Fibroblast of mammary gland (primary cell): ENCODE results near the gene MAU2.

ENCODE experiments used
- DNase-seq: peaks from one replicate; pipeline ENCODE4 v3.0.0-alpha.2; 2010; ENCODE audit warnings: low read depth
- H3K4me3 ChIP-seq: 2 replicates; pipeline ENCODE4 v1.5.1; 2011; ENCODE audit warnings: low read depth, mild to moderate bottlenecking, low read length, moderate library complexity; ENCODE audit not compliant: control insufficient read depth
- TF ChIP-seq, protein P1 (sequence below): conservative IDR thresholded peaks from 2 replicates; pipeline ENCODE4 v1.5.1; 2011; ENCODE audit warnings: low read depth, low read length, inconsistent platforms; ENCODE audit not compliant: control insufficient read depth, insufficient read depth

MAU2 gene

GRCh38 chr19:19305696-19306095 lies 14.9 kb upstream of the MAU2 start:
- no peak for DNase-seq
- TF ChIP-seq, protein P1, sequence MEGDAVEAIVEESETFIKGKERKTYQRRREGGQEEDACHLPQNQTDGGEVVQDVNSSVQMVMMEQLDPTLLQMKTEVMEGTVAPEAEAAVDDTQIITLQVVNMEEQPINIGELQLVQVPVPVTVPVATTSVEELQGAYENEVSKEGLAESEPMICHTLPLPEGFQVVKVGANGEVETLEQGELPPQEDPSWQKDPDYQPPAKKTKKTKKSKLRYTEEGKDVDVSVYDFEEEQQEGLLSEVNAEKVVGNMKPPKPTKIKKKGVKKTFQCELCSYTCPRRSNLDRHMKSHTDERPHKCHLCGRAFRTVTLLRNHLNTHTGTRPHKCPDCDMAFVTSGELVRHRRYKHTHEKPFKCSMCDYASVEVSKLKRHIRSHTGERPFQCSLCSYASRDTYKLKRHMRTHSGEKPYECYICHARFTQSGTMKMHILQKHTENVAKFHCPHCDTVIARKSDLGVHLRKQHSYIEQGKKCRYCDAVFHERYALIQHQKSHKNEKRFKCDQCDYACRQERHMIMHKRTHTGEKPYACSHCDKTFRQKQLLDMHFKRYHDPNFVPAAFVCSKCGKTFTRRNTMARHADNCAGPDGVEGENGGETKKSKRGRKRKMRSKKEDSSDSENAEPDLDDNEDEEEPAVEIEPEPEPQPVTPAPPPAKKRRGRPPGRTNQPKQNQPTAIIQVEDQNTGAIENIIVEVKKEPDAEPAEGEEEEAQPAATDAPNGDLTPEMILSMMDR = no peak
- H3K4me3 ChIP-seq = no peak overlapping the region

DNA sequence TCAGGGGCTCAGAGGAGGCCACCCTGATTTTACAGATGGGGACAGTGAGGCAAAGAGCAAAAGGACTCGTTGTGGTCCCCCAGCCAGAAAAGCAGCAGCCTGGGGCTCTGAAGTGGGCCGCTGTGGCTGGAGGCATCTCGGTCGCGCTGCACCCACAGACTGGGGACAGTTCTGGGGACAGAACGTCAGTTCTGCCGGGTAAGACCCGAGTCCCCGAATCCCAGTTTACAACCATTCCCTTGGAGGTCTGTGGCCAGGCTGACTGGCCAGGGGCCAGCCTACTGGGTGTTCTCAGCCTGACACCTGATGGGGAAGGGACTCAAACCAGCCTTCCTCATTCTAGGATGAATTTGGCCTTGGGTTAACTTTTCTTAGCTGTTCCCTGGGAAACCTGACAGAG lies 14.4 kb upstream of the MAU2 start:
- TF ChIP-seq, protein P1 = no peak
- no peak overlapping the region for H3K4me3 ChIP-seq
- no peak for DNase-seq

DNA sequence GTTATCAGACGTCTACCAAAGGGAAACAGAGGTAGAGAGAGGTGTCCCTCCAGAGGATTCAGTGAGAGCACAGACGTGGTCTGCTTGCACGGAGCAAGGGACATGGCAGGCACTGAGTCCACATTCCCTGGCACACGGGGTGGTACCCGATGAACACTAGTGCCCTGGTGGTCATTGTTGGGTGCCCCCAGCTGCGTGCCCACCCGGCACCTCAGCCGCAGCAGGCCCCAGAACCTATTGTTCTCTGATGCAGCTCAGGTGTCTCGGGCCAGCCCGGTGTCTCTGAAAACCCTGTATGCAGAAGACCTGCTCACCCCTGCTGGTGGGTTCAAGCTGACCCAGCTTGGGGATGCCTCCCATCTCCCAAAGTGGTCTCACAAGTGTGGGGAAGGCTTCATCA lies 12.3 kb upstream of the MAU2 start:
- TF ChIP-seq, protein P1 = no peak
- no peak overlapping the region for H3K4me3 ChIP-seq
- no peak for DNase-seq

- no peak for DNase-seq
- no peak overlapping the region for H3K4me3 ChIP-seq
- TF ChIP-seq, protein P1 = no peak
Observed at GRCh38 chr19:19315444-19315843, 5.2 kb upstream of the MAU2 start.

GRCh38 chr19:19316082-19316481 lies 4.5 kb upstream of the MAU2 start:
- TF ChIP-seq, protein P1 = no peak

DNA sequence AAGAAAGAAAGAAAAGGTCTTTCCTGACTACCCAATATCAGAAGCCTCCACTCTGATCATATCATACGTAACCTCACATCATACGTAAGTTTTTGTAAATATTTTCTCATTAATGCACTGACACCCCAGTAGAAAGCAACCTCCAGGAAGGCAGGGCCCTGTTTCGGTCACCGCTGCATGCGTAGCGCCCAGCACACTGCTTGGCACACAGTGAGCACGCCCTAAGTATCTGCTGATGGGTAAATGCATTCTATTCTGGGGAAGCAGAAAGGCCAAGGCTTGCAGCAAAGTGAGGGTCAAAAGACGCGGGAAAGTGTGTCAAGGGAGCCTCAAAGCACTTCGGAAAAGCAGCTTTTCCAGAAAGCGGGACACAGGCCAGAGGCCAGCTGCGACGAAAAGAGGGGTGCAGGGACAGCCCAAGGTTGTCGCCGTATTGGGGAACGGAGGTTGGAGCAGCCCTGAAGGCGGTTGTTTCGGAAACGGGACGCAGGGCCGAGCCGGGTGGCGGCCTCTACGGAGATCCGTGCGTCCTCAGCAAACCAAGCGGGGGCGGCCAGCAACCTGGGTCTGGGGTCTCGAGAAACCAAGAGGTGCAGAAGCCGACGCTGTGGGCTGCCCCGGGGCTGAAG lies 783 bp upstream of the MAU2 start:
- peak; percentile 8 for DNase-seq
- TF ChIP-seq, protein P1 = no peak
- H3K4me3 ChIP-seq = peak overlapping the region; percentile 91

More at GRCh38 chr19:19316082-19316481, 4.5 kb upstream of the MAU2 start:
- no peak for DNase-seq
- H3K4me3 ChIP-seq = no peak overlapping the region

- DNase-seq = peak; percentile 15
- TF ChIP-seq, protein P1 = no peak
- peak overlapping the region; percentile 91 for H3K4me3 ChIP-seq
Observed at GRCh38 chr19:19321141-19321577, 530 bp downstream of the MAU2 start.
